Measurements from ENCODE around the gene KRTAP10-2.
A peak's percentile ranks its signal among the peaks of the same experiment; 100 is the strongest.
"Not testable (repeated sequence)": the region's sequence is repeated elsewhere in the genome, so short reads cannot be mapped to it uniquely, and the experiment has no call there.

Gene KRTAP10-2

GRCh38 chr21:44582055-44582454, 30.8 kb upstream of the KRTAP10-2 start:
- no peak for DNase-seq

GRCh38 chr21:44581158-44581557, 29.9 kb upstream of the KRTAP10-2 start:
- no peak for DNase-seq

GRCh38 chr21:44580231-44580821, 29.0 kb upstream of the KRTAP10-2 start, which contains the start of gene KRTAP10-5:
Gene KRTAP10-5 (minus strand): TSS chr21:44580604. CDS start chr21:44580578, 26 bp downstream.
- not testable (repeated sequence) for DNase-seq

GRCh38 chr21:44579833-44580144, 28.5 kb upstream of the KRTAP10-2 start:
- peak; percentile 31 for DNase-seq

- DNase-seq: no peak
Observed at GRCh38 chr21:44579056-44579832, 27.9 kb upstream of the KRTAP10-2 start.

GRCh38 chr21:44578371-44579055, 27.2 kb upstream of the KRTAP10-2 start:
- DNase-seq: no peak

GRCh38 chr21:44576025-44576420, 24.7 kb upstream of the KRTAP10-2 start:
- DNase-seq: no peak

- DNase-seq: no peak
Observed at GRCh38 chr21:44575307-44576024, 24.2 kb upstream of the KRTAP10-2 start.

- no peak for DNase-seq
Observed at GRCh38 chr21:44574457-44575306, 23.4 kb upstream of the KRTAP10-2 start.

GRCh38 chr21:44573630-44574456, 22.5 kb upstream of the KRTAP10-2 start, which contains the start of gene KRTAP10-4:
Gene KRTAP10-4 (plus strand): TSS chr21:44573729. CDS start chr21:44573759, 30 bp downstream.
- DNase-seq: not testable (repeated sequence)

GRCh38 chr21:44572959-44573583, 21.8 kb upstream of the KRTAP10-2 start:
- DNase-seq: no peak

GRCh38 chr21:44571844-44572782, 20.8 kb upstream of the KRTAP10-2 start:
- no peak for DNase-seq

- no peak for DNase-seq
Observed at GRCh38 chr21:44571296-44571695, 20.0 kb upstream of the KRTAP10-2 start.

- no peak for DNase-seq
Observed at GRCh38 chr21:44569861-44570517, 18.7 kb upstream of the KRTAP10-2 start.

GRCh38 chr21:44568667-44569556, 17.6 kb upstream of the KRTAP10-2 start:
- DNase-seq: no peak

- DNase-seq: no peak
Observed at GRCh38 chr21:44568261-44568660, 17.0 kb upstream of the KRTAP10-2 start.

- DNase-seq: no peak
Observed at GRCh38 chr21:44567481-44568171, 16.3 kb upstream of the KRTAP10-2 start.
